IMR-90 (cell line): ENCODE results near the gene TIGIT. TPM values are rescaled to one million over a fixed set of nuclear protein-coding genes. Genes with fewer than 3 reads are reported as not detected.

Experiments used
- ATAC-seq: fragments of 200-7000 bp; cut with Tn5 transposase; 2 replicates; pipeline ENCODE4 v1.9.1; 2020; ENCODE audit warnings: low read depth, mild to moderate bottlenecking, moderate library complexity
- BruUV-seq: library from RNA; stranded (reverse); fragments of 400-500 nt; replicated peaks from 2 replicates; lab custom pipeline; 2021; lab: Mats Ljungman, UMichigan
- CTCF ChIA-PET: fragments of 300-600 bp; formaldehyde crosslinking; extraction: SDS; loops from one replicate; lab custom pipeline; 2021; ENCODE audit warnings: antibody characterized with exemption; lab: Yijun Ruan, JAX
- POLR2A ChIA-PET: fragments of 300-600 bp; sonication (Branson Sonifier 250); formaldehyde crosslinking; loops from one replicate; lab custom pipeline; 2022; ENCODE audit warnings: antibody characterized with exemption; ENCODE audit not compliant: unreplicated experiment; lab: Charles Lee
- DNase-seq: peaks from one replicate; pipeline ENCODE4 v3.0.0; 2013
- H2AFZ ChIP-seq: replicated peaks from 2 replicates; pipeline ENCODE3; 2013; ENCODE audit warnings: low read length, mild to moderate bottlenecking; ENCODE audit not compliant: poor library complexity
- H2AK5ac ChIP-seq: 2 replicates; pipeline ENCODE4 v1.6.1; 2013; ENCODE audit warnings: low read depth, low read length, inconsistent platforms
- H2AK9ac ChIP-seq: replicated peaks from 2 replicates; pipeline ENCODE3; 2013; ENCODE audit warnings: mild to moderate bottlenecking, low read depth, low read length, moderate library complexity; ENCODE audit not compliant: poor library complexity
- H2BK120ac ChIP-seq: 2 replicates; pipeline ENCODE4 v1.6.1; 2013; ENCODE audit warnings: low read depth, low read length, inconsistent platforms
- H2BK15ac ChIP-seq: 3 replicates; pipeline ENCODE4 v1.6.1; 2013; ENCODE audit warnings: low read depth, low read length, inconsistent platforms
- H2BK20ac ChIP-seq: 2 replicates; pipeline ENCODE4 v1.6.1; 2013; ENCODE audit warnings: low read depth, mild to moderate bottlenecking, inconsistent platforms, low read length, moderate library complexity
- H2BK5ac ChIP-seq: 2 replicates; pipeline ENCODE4 v1.6.1; 2013; ENCODE audit warnings: mild to moderate bottlenecking, low read depth, low read length, inconsistent platforms; ENCODE audit not compliant: poor library complexity, severe bottlenecking
- H3K14ac ChIP-seq: replicated peaks from 2 replicates; pipeline ENCODE4 v1.6.1; 2013; ENCODE audit warnings: low read depth, low read length, inconsistent platforms
- H3K18ac ChIP-seq: 2 replicates; pipeline ENCODE4 v1.6.1; 2013; ENCODE audit warnings: low read depth, low read length, control low read depth
- H3K23ac ChIP-seq: 2 replicates; pipeline ENCODE4 v1.6.1; 2013; ENCODE audit warnings: low read depth, low read length, inconsistent platforms
- H3K27ac ChIP-seq: 2 replicates; pipeline ENCODE4 v1.5.1; 2013; ENCODE audit warnings: mild to moderate bottlenecking, control low read depth, low read length; ENCODE audit not compliant: insufficient read depth
- H3K27me3 ChIP-seq: 2 replicates; pipeline ENCODE4 v1.6.1; 2013; ENCODE audit warnings: low read length; ENCODE audit not compliant: control insufficient read depth, insufficient read depth
- H3K36me3 ChIP-seq: 2 replicates; pipeline ENCODE4 v1.6.1; 2013; ENCODE audit warnings: low read length, mixed read lengths; ENCODE audit not compliant: control insufficient read depth, insufficient read depth
- H3K4ac ChIP-seq: 2 replicates; pipeline ENCODE4 v1.6.1; 2013; ENCODE audit warnings: low read depth, low read length, inconsistent platforms
- H3K4me1 ChIP-seq: 2 replicates; pipeline ENCODE4 v1.6.1; 2013; ENCODE audit warnings: low read length, mixed read lengths; ENCODE audit not compliant: control insufficient read depth, insufficient read depth
- H3K4me2 ChIP-seq: 2 replicates; pipeline ENCODE4 v1.6.1; 2013; ENCODE audit warnings: low read depth, mild to moderate bottlenecking, control low read depth, low read length, moderate library complexity
- H3K4me3 ChIP-seq: 2 replicates; pipeline ENCODE4 v1.5.1; 2013; ENCODE audit warnings: low read depth, mild to moderate bottlenecking, control low read depth, low read length, moderate library complexity; ENCODE audit not compliant: insufficient read depth
- H3K56ac ChIP-seq: 2 replicates; pipeline ENCODE4 v1.6.1; 2013; ENCODE audit warnings: low read length, inconsistent platforms; ENCODE audit not compliant: insufficient read depth; ENCODE audit errors: extremely low read depth
- H3K79me1 ChIP-seq, 2 experiments: 2 replicates each; pipeline ENCODE4 v1.6.1; 2013; ENCODE audit warnings: low read length in 2 of 2, inconsistent platforms in 1 of 2, low read depth in 1 of 2
- H3K9ac ChIP-seq: 2 replicates; pipeline ENCODE4 v1.6.1; 2013; ENCODE audit warnings: low read depth, low read length, control low read depth
- H3K9me1 ChIP-seq: 2 replicates; pipeline ENCODE4 v1.6.1; 2013; ENCODE audit warnings: low read length, inconsistent platforms; ENCODE audit not compliant: insufficient read depth
- H3K9me3 ChIP-seq: 2 replicates; pipeline ENCODE4 v1.6.1; 2013; ENCODE audit warnings: low read length; ENCODE audit not compliant: control insufficient read depth, insufficient read depth
- H4K20me1 ChIP-seq: 2 replicates; pipeline ENCODE4 v1.6.1; 2013; ENCODE audit warnings: low read length, inconsistent platforms; ENCODE audit not compliant: insufficient read depth
- H4K5ac ChIP-seq: 2 replicates; pipeline ENCODE4 v1.6.1; 2013; ENCODE audit warnings: mild to moderate bottlenecking, low read depth, low read length, control low read depth
- H4K8ac ChIP-seq, 2 experiments: 2 replicates each; pipeline ENCODE4 v1.6.1; 2013; ENCODE audit warnings: low read depth in 2 of 2, low read length in 2 of 2, control low read depth in 1 of 2, inconsistent platforms in 1 of 2
- H4K91ac ChIP-seq: 2 replicates; pipeline ENCODE4 v1.6.1; 2013; ENCODE audit warnings: low read depth, low read length, inconsistent platforms; ENCODE audit not compliant: insufficient read depth
- CEBPB ChIP-seq: IDR thresholded peaks from 2 replicates; pipeline ENCODE4 v1.6.1; 2012; ENCODE audit warnings: low read depth, low read length, improper control_type of control experiment
- CHD1 ChIP-seq: IDR thresholded peaks from 2 replicates; pipeline ENCODE4 v1.6.1; 2012; ENCODE audit warnings: low read depth, low read length, improper control_type of control experiment
- CTCF ChIP-seq: conservative IDR thresholded peaks from 2 replicates; pipeline ENCODE4 v1.5.1; 2012; ENCODE audit warnings: mild to moderate bottlenecking, low read depth, low read length, improper control_type of control experiment
- ELK1 ChIP-seq: fragments of 150-350 bp; IDR thresholded peaks from 2 replicates; pipeline ENCODE4 v1.6.1; 2016; ENCODE audit warnings: low read depth, mild to moderate bottlenecking, low read length, moderate library complexity, borderline replicate concordance
- MAFK ChIP-seq: IDR thresholded peaks from 2 replicates; pipeline ENCODE4 v1.6.1; 2012; ENCODE audit warnings: low read depth, low read length, improper control_type of control experiment
- MXI1 ChIP-seq: IDR thresholded peaks from 2 replicates; pipeline ENCODE4 v1.6.1; 2012; ENCODE audit warnings: low read depth, mild to moderate bottlenecking, low read length, moderate library complexity, borderline replicate concordance
- POLR2A ChIP-seq: IDR thresholded peaks from 2 replicates; pipeline ENCODE4 v1.6.1; 2012; ENCODE audit warnings: mild to moderate bottlenecking, low read depth, low read length
- RCOR1 ChIP-seq: IDR thresholded peaks from 2 replicates; pipeline ENCODE4 v1.6.1; 2012; ENCODE audit warnings: mild to moderate bottlenecking, low read length, improper control_type of control experiment; ENCODE audit not compliant: insufficient replicate concordance
- RFX5 ChIP-seq: IDR thresholded peaks from 2 replicates; pipeline ENCODE4 v1.8.0; 2012; ENCODE audit warnings: low read depth, mild to moderate bottlenecking, low read length, moderate library complexity
- SMC3 ChIP-seq: fragments of 150-350 bp; IDR thresholded peaks from 2 replicates; pipeline ENCODE4 v1.6.1; 2016; ENCODE audit warnings: low read depth, mild to moderate bottlenecking, antibody characterized with exemption, low read length, moderate library complexity
- WGBS, 2 experiments: methylation state at CpG; one replicate each; pipeline versions ENCODE4 v1.1.5 to v1.1.7; 2013; ENCODE audit warnings: missing lambda C conversion rate in 2 of 2; ENCODE audit not compliant: insufficient read length in 1 of 2; ENCODE audit errors: extremely low coverage in 2 of 2; 5-methylcytosine and 5-hydroxymethylcytosine counted together
- dilution Hi-C: fragments of 300-500 bp; cut with HindIII; formaldehyde crosslinking; loops from one replicate; pipeline ENCODE4 v1.14.3; 2018; ENCODE audit warnings: low sequenced_read_pairs; ENCODE audit not compliant: unreplicated experiment
- in situ Hi-C: fragments of 300-500 bp; cut with MboI; formaldehyde crosslinking; loops from 3 replicates; pipeline ENCODE4 v1.14.3; 2019; ENCODE audit warnings: low sequenced_read_pairs, inconsistent platforms, mixed read lengths
- intact Hi-C: fragments of 100-400 bp; cut with micrococcal nuclease; formaldehyde crosslinking; loops from 2 replicates; pipeline ENCODE4 v1.10.0; 2022
- polyA plus RNA-seq, 3 experiments: library from polyadenylated mRNA; depleted of rRNA; stranded (reverse); fragments of >200 nt; gene quantifications; 2 replicates each; pipeline ENCODE4 v1.2.3, GENCODE V29; 2012; ENCODE audit warnings: low replicate concordance in 1 of 3
- total RNA-seq: library from RNA; depleted of rRNA; stranded (reverse); fragments of >200 nt; gene quantifications from 2 replicates; pipeline ENCODE4 v1.2.3, GENCODE V29; 2012

The TIGIT gene
- total and polyA plus RNA-seq, 2 of the 4 experiments (the other 2 are of a cell fraction) = not detected

DNA sequence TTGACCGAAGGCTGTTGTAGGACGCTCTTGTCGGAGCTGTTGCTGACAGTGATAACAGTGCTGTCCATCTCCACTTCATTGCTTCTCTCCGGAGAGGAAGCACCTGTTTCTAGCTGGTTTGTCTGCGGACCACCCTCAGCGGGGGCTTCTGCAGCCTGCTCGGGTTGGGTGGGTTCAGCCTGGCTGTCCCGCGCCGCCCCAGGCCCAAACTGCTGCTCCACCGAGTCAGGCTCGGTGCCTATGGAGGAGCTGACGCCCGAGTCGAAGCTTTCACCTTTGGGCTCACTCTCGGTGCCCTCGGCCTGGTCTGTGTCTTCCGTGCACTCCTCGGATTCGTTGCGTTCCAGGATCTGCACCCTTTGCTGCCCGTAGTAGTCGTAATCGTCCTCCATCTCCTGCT is 56.9 kb downstream of the TIGIT start:
- no peak overlapping the region for H2AFZ ChIP-seq
- H3K4me3 ChIP-seq = no peak overlapping the region
- H3K27me3 ChIP-seq = no peaks in the 10 kb centered on the region
- no peak overlapping the region for H3K4ac ChIP-seq
- POLR2A ChIA-PET = no interaction called here
- H2BK5ac ChIP-seq = no peak overlapping the region
- no peak overlapping the region for H3K14ac ChIP-seq
- no peak overlapping the region for H4K91ac ChIP-seq
- in situ Hi-C loops = loop anchor here (25.0 kb wide), 1 partner anchor 1462 kb away; no protein-coding TSS in a partner anchor
- ATAC-seq (no peak), DNase-seq (no peak)
- CTCF ChIA-PET = no interaction called here
- peaks cover 8% of the 10 kb centered on the region; the same call in 1 of the 2 replicates for H3K9me1 ChIP-seq
- peaks cover 21% of the 10 kb centered on the region for H3K36me3 ChIP-seq
- no peak overlapping the region for H4K8ac ChIP-seq
- no peak overlapping the region for H3K4me2 ChIP-seq
- no peaks in the 10 kb centered on the region; the same call in 1 of the 2 replicates for H3K9me3 ChIP-seq
- H4K20me1 ChIP-seq = no peaks in the 10 kb centered on the region
- H2AK9ac ChIP-seq = no peak overlapping the region
- no peaks in the 10 kb centered on the region for H3K4me1 ChIP-seq
- H3K27ac ChIP-seq = no peak overlapping the region
- H2BK20ac ChIP-seq = no peak overlapping the region
- H2BK15ac ChIP-seq = no peak overlapping the region
- H3K56ac ChIP-seq = no peak overlapping the region
- intact Hi-C loops = no loop called here
- no peak overlapping the region for H3K9ac ChIP-seq
- no peak overlapping the region for H3K23ac ChIP-seq
- TF ChIP-seq MXI1 = no peak
- TF ChIP-seq CEBPB = no peak
- no peak for TF ChIP-seq ELK1
- TF ChIP-seq CTCF = no peak
- TF ChIP-seq RFX5 = no peak
- no peak for TF ChIP-seq RCOR1
- no peak for TF ChIP-seq MAFK
- no peak for TF ChIP-seq POLR2A
- no peak for TF ChIP-seq SMC3
- TF ChIP-seq CHD1 = no peak
- peaks cover 0 to 4% of the 10 kb centered on the region in 2 experiments; a peak in 2 of 4 replicates for H3K79me1 ChIP-seq
- H3K18ac ChIP-seq = no peak overlapping the region
- no peak overlapping the region for H2AK5ac ChIP-seq
- no TSS peak for BruUV-seq
- no peak overlapping the region for H4K5ac ChIP-seq
- no peak overlapping the region for H2BK120ac ChIP-seq
- dilution Hi-C loops = no loop called here
- 100% methylated on average over 13 of the region's 24 CpGs; no CpG with 5 or more reads in 1 of the 2 experiments for WGBS, 2 experiments
